Endodermal cell (in vitro differentiated cells): Measurements from ENCODE around the gene CAMSAP1. TPM values are rescaled to one million over a fixed set of nuclear protein-coding genes. Genes with fewer than 3 reads are reported as not detected.

Source experiments
- DNase-seq: peaks from one replicate; pipeline ENCODE4 v3.0.0-alpha.2; 2017
- H3K27ac ChIP-seq: 2 replicates; pipeline ENCODE4 v1.5.1; 2013; ENCODE audit warnings: mild to moderate bottlenecking, low read depth, low read length, moderate library complexity
- H3K27me3 ChIP-seq: 2 replicates; pipeline ENCODE4 v1.6.1; 2013; ENCODE audit warnings: mild to moderate bottlenecking, low read length, moderate library complexity; ENCODE audit not compliant: insufficient read depth, control insufficient read depth, poor library complexity, severe bottlenecking
- H3K36me3 ChIP-seq: 2 replicates; pipeline ENCODE4 v1.7.0; 2013; ENCODE audit warnings: mild to moderate bottlenecking, low read length, moderate library complexity; ENCODE audit not compliant: control insufficient read depth, insufficient read depth
- H3K4me1 ChIP-seq: one replicate; pipeline ENCODE4 v1.7.0; 2013; ENCODE audit warnings: low read length; ENCODE audit not compliant: control insufficient read depth, insufficient read depth
- H3K4me3 ChIP-seq: 2 replicates; pipeline ENCODE4 v1.5.1; 2013; ENCODE audit warnings: mild to moderate bottlenecking, low read length, moderate library complexity
- H3K9ac ChIP-seq: 2 replicates; pipeline ENCODE4 v1.6.1; 2013; ENCODE audit warnings: mild to moderate bottlenecking, low read length, moderate library complexity; ENCODE audit not compliant: poor library complexity, severe bottlenecking; ENCODE audit errors: extremely low read depth
- H3K9me3 ChIP-seq: 2 replicates; pipeline ENCODE4 v1.6.1; 2013; ENCODE audit warnings: mild to moderate bottlenecking, low read length, moderate library complexity; ENCODE audit not compliant: control insufficient read depth
- H3K27ac Mint-ChIP-seq: 2 replicates; pipeline ENCODE4 v1.8.0; 2020; ENCODE audit warnings: mixed read lengths
- H3K27me3 Mint-ChIP-seq: 2 replicates; pipeline ENCODE4 v1.8.0; 2021; ENCODE audit warnings: mild to moderate bottlenecking, mixed read lengths; ENCODE audit not compliant: insufficient read depth
- H3K36me3 Mint-ChIP-seq: 2 replicates; pipeline ENCODE4 v1.8.0; 2020; ENCODE audit warnings: low read depth, mixed read lengths
- H3K4me1 Mint-ChIP-seq: 2 replicates; pipeline ENCODE4 v1.8.0; 2020; ENCODE audit warnings: mixed read lengths
- H3K4me3 Mint-ChIP-seq: 2 replicates; pipeline ENCODE4 v1.8.0; 2020; ENCODE audit warnings: mild to moderate bottlenecking, moderate library complexity, mixed read lengths
- H3K9me3 Mint-ChIP-seq: 2 replicates; pipeline ENCODE4 v1.8.0; 2020; ENCODE audit warnings: mild to moderate bottlenecking, mixed read lengths
- CTCF ChIP-seq: fragments of 200-600 bp; sonication (generic); conservative IDR thresholded peaks from 2 replicates; pipeline ENCODE4 v1.5.0; 2021; ENCODE audit warnings: antibody characterized with exemption, mild to moderate bottlenecking
- WGBS, 2 experiments: methylation state at CpG; one replicate each; pipeline versions ENCODE4 v1.1.5 to v1.1.7; 2013; ENCODE audit warnings: missing lambda C conversion rate in 2 of 2, mixed read lengths in 1 of 2; ENCODE audit not compliant: insufficient coverage in 1 of 2, insufficient read length in 1 of 2; 5-methylcytosine and 5-hydroxymethylcytosine counted together
- total RNA-seq, 2 donors: library from RNA; stranded (reverse); fragmentation: NEBNext Ultra II Directional in 1 of 2; extraction: Animal tissue kit (Norgen Biotek cat#: 25700) in 1 of 2; gene quantifications; 2 replicates in 1 of 2; 3 replicates in 1 of 2; pipeline ENCODE4 v1.2.1, GENCODE V29; 2021

The CAMSAP1 gene
- total RNA-seq, 2 donors from 2014 or later: 40.1 to 43.1 TPM

- H3K4me3 ChIP-seq: no peak overlapping the region
- WGBS, 2 experiments: 91 to 96% methylated on average over 9 to 14 of the region's 14 CpGs
- TF ChIP-seq CTCF: no peak
- peaks cover 4% of the 10 kb centered on the region for H3K36me3 ChIP-seq
- no peaks in the 10 kb centered on the region for H3K4me1 ChIP-seq
- H3K27ac ChIP-seq: no peak overlapping the region
- Mint-ChIP-seq H3K4me3 (no peak overlapping the region), H3K4me1 (no peaks in the 10 kb centered on the region), H3K36me3 (peaks cover 34% of the 10 kb centered on the region), H3K9me3 (peaks cover 26% of the 10 kb centered on the region), H3K27ac (no peak overlapping the region), H3K27me3 (peaks cover 7% of the 10 kb centered on the region)
- no peak overlapping the region for H3K9ac ChIP-seq
- no peak for DNase-seq
- H3K27me3 ChIP-seq: no peaks in the 10 kb centered on the region
- H3K9me3 ChIP-seq: peaks cover 25% of the 10 kb centered on the region
These were observed 14.5 kb upstream of the CAMSAP1 start for GRCh38 chr9:135921749-135922310.

- Histone ChIP-seq H3K4me1 (no peaks in the 10 kb centered on the region), H3K27me3 (no peaks in the 10 kb centered on the region), H3K9ac (no peak overlapping the region), H3K4me3 (no peak overlapping the region), H3K27ac (no peak overlapping the region), H3K36me3 (peaks cover 12% of the 10 kb centered on the region), H3K9me3 (peaks cover 32% of the 10 kb centered on the region)
- no peak for DNase-seq
- Mint-ChIP-seq H3K36me3 (peaks cover 41% of the 10 kb centered on the region), H3K9me3 (peaks cover 34% of the 10 kb centered on the region), H3K4me1 (no peaks in the 10 kb centered on the region), H3K27me3 (peaks cover 10% of the 10 kb centered on the region), H3K4me3 (no peak overlapping the region), H3K27ac (no peak overlapping the region)
- WGBS, 2 experiments: 88 to 93% methylated on average over 18 to 24 of the region's 24 CpGs
- TF ChIP-seq CTCF: no peak
These were observed 13.7 kb upstream of the CAMSAP1 start for GRCh38 chr9:135920973-135921585.

GRCh38 chr9:135920256-135920930, 13.0 kb upstream of the CAMSAP1 start:
- Mint-ChIP-seq H3K36me3 (peaks cover 48% of the 10 kb centered on the region), H3K4me1 (no peaks in the 10 kb centered on the region), H3K27me3 (peaks cover 13% of the 10 kb centered on the region), H3K9me3 (peaks cover 40% of the 10 kb centered on the region), H3K4me3 (no peak overlapping the region), H3K27ac (no peak overlapping the region)
- peaks cover 19% of the 10 kb centered on the region for H3K36me3 ChIP-seq
- no peak overlapping the region for H3K9ac ChIP-seq
- no peaks in the 10 kb centered on the region for H3K27me3 ChIP-seq
- H3K4me1 ChIP-seq: no peaks in the 10 kb centered on the region
- no peak for TF ChIP-seq CTCF
- H3K9me3 ChIP-seq: peaks cover 39% of the 10 kb centered on the region
- no peak for DNase-seq
- H3K4me3 ChIP-seq: no peak overlapping the region
- H3K27ac ChIP-seq: no peak overlapping the region
- WGBS, 2 experiments: 89 to 96% methylated on average over 7 to 15 of the region's 15 CpGs
